HFFc6 (cell line): ENCODE data around the gene TMPRSS4. TPM values are rescaled to one million over a fixed set of nuclear protein-coding genes. Genes with fewer than 3 reads are reported as not detected.

Experiments
- DNase-seq: peaks from one replicate; pipeline ENCODE4 v3.0.0-alpha.2; 2018
- H3K27ac Mint-ChIP-seq: 2 replicates; pipeline ENCODE4 v1.8.0; 2020; ENCODE audit warnings: mild to moderate bottlenecking, mixed read lengths
- H3K27me3 Mint-ChIP-seq: 2 replicates; pipeline ENCODE4 v1.8.0; 2021; ENCODE audit warnings: mild to moderate bottlenecking, moderate library complexity, mixed read lengths; ENCODE audit not compliant: insufficient read depth
- H3K36me3 Mint-ChIP-seq: 2 replicates; pipeline ENCODE4 v1.8.0; 2021; ENCODE audit warnings: low read depth, mixed read lengths
- H3K4me1 Mint-ChIP-seq: 2 replicates; pipeline ENCODE4 v1.8.0; 2020; ENCODE audit warnings: low read depth, mixed read lengths
- H3K4me3 Mint-ChIP-seq: 2 replicates; pipeline ENCODE4 v1.8.0; 2020; ENCODE audit warnings: mild to moderate bottlenecking, moderate library complexity, mixed read lengths
- H3K9me3 Mint-ChIP-seq: 2 replicates; pipeline ENCODE4 v1.8.0; 2020; ENCODE audit warnings: mild to moderate bottlenecking, mixed read lengths
- total RNA-seq, 6 experiments: library from RNA; stranded (reverse); fragmentation: NEBNext Ultra II Directional; extraction: Animal tissue kit (Norgen Biotek cat#: 25700); gene quantifications; 2 replicates in 1 of 6; 3 replicates in 5 of 6; pipeline ENCODE4 v1.2.3, GENCODE V29; 2021
- TF ChIP-seq, protein P1 (sequence below): fragments of 200-600 bp; sonication (generic); IDR thresholded peaks from 2 replicates; pipeline ENCODE4 v1.5.0; 2021; ENCODE audit warnings: antibody characterized with exemption, mild to moderate bottlenecking

The TMPRSS4 gene
- total RNA-seq, 6 experiments from 2014 or later: not detected

DNA sequence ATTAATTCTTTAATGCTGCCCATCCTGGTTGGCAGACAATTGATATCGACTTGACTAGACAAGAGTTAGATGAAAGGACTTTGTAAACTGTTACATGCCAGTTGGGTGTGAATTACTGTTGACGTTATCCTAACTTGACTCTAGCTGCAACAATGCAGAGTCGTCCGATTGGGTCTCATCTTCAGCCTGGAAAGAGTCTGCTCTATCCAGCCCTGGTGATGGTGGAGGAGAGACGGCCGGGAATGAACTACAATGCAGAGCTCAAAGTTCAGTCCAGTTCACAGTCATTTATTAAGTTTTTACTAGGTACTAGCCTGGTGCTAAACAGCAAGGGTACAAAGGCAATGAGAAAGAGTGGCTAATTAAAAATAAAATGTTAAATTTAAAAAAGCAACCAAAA is 14.8 kb downstream of the TMPRSS4 start:
- Mint-ChIP-seq H3K4me1 (no peaks in the 10 kb centered on the region), H3K4me3 (no peak overlapping the region), H3K27me3 (peaks cover 30% of the 10 kb centered on the region), H3K27ac (no peak overlapping the region), H3K9me3 (peaks cover 23% of the 10 kb centered on the region), H3K36me3 (peaks cover 7% of the 10 kb centered on the region; the same call in 1 of the 2 replicates)
- TF ChIP-seq, protein P1, sequence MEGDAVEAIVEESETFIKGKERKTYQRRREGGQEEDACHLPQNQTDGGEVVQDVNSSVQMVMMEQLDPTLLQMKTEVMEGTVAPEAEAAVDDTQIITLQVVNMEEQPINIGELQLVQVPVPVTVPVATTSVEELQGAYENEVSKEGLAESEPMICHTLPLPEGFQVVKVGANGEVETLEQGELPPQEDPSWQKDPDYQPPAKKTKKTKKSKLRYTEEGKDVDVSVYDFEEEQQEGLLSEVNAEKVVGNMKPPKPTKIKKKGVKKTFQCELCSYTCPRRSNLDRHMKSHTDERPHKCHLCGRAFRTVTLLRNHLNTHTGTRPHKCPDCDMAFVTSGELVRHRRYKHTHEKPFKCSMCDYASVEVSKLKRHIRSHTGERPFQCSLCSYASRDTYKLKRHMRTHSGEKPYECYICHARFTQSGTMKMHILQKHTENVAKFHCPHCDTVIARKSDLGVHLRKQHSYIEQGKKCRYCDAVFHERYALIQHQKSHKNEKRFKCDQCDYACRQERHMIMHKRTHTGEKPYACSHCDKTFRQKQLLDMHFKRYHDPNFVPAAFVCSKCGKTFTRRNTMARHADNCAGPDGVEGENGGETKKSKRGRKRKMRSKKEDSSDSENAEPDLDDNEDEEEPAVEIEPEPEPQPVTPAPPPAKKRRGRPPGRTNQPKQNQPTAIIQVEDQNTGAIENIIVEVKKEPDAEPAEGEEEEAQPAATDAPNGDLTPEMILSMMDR: no peak
- DNase-seq: no peak

DNA sequence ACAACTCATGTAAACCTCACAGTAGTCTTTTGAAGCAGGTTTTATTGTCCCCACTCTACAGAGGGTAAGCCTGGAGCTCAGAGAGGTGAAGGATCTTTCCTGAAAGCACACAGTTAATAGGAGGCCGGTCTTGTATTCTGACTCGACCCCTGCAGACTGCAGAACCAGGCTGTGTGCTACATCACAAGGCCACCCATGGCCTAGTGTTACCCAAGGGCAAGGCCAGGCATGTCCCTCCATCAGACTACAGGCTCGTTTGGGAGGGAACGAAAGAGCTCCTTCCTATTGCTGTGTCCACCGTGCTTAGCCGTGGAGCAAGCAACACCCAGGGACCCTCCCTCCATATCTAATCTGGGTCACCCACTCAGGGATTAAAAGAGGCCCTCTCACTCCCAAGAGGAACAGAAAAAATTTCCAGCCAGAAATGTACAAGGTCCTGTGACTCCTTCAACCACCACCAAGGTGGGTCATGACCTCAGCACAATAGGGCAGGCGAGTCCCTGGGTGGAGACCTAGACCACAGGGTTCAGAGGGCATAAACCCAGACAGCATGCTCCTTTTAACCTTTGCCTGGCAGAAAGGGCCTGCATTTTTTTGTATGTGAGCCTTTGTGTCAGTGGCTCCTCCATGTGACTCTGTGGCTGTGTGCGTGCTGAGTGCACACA is 16.2 kb downstream of the TMPRSS4 start:
- Mint-ChIP-seq H3K4me1 (no peaks in the 10 kb centered on the region), H3K9me3 (peaks cover 11% of the 10 kb centered on the region), H3K4me3 (no peak overlapping the region), H3K27ac (no peak overlapping the region), H3K36me3 (no peaks in the 10 kb centered on the region; the same call in 1 of the 2 replicates), H3K27me3 (peaks cover 31% of the 10 kb centered on the region)
- TF ChIP-seq, protein P1: no peak
- no peak for DNase-seq

DNA sequence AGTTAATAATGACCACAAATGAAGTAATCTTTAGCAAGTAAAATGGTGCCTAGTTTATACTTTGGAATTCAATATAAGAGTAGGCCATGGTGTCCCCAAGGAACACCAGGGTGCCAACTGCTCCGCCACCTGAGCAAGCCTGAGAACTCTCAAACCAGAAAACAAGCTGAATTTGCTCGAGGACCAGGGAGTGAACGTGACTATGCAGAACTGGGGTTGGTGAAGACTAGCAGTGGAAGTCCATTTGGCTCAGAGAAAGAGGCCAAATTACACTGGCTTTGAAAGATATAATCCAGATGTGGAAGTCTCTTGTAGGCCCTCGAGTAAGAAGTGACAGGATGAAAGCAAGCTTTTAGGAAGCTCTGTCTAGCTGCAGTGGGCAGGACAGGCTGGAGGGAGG is 18.6 kb downstream of the TMPRSS4 start:
- H3K36me3 Mint-ChIP-seq: no peaks in the 10 kb centered on the region
- H3K4me1 Mint-ChIP-seq: no peaks in the 10 kb centered on the region

DNA sequence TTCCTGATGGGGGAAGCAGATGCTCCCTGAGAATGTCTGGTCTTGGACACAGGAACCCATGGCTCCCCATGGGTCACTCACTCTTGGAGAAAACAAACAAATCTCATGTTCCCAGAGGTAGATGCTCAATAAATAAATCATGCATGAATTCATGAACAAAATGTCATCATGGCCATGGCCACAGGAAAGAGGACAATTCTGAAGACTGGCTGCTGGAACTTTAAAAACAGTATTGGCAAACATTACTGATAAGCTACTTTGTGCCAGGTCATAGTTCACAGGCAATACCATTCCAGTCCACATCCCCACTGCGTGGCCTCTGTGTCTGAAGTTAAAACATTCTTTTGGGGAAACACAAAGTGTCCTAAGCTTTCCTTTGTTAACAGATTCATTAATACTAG is 19.1 kb downstream of the TMPRSS4 start:
- DNase-seq: no peak
- no peaks in the 10 kb centered on the region for H3K4me1 Mint-ChIP-seq
- TF ChIP-seq, protein P1: no peak
- H3K27ac Mint-ChIP-seq: no peak overlapping the region
- H3K27me3 Mint-ChIP-seq: peaks cover 40% of the 10 kb centered on the region
- H3K4me3 Mint-ChIP-seq: no peak overlapping the region
- no peaks in the 10 kb centered on the region for H3K36me3 Mint-ChIP-seq
- H3K9me3 Mint-ChIP-seq: no peaks in the 10 kb centered on the region

More for the DNA sequence above, 18.6 kb downstream of the TMPRSS4 start:
- H3K9me3 Mint-ChIP-seq: no peaks in the 10 kb centered on the region
- DNase-seq: no peak
- peaks cover 37% of the 10 kb centered on the region for H3K27me3 Mint-ChIP-seq
- H3K27ac Mint-ChIP-seq: no peak overlapping the region
- H3K4me3 Mint-ChIP-seq: no peak overlapping the region
- TF ChIP-seq, protein P1: no peak

DNA sequence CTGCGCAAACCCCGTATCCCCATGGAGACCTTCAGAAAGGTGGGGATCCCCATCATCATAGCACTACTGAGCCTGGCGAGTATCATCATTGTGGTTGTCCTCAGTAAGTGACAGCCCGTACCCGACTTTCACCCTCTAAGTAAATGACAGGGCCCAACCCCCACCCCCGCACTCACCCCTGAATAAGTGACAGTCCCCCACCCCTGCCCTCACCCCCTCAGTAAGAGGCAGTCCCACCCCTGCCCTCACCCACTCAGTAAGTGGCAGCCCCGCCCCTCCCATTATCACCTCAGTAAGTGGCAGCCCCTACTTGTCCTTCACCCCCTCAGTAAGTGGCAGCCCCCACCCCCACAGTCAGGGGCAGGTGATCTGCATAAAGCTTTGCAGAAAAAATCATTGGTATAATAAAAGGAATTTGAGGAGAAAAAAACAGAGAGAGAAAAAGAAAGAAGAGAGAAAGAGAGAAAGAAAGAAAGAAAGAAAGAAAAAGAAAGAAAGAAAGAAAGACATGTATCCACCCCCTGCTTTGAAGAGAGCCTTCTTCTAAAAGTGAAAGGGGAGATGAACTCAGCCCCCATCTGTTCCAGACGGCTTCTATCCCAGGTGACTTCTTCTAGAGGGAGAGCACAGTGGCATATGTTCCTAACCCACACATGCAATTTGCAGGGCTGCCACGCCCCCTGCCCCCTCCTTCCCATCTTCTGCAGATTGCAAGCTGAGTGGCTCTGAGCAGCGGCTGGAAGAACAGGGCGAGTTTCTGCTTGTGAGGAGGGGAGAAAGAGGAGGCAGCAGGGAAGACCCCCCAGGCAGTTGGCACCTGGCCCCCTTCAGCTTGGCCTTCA is 22.3 kb downstream of the TMPRSS4 start:
- no peaks in the 10 kb centered on the region for H3K4me1 Mint-ChIP-seq
- H3K9me3 Mint-ChIP-seq: no peaks in the 10 kb centered on the region
- TF ChIP-seq, protein P1: no peak
- no peaks in the 10 kb centered on the region for H3K36me3 Mint-ChIP-seq
- H3K4me3 Mint-ChIP-seq: no peak overlapping the region
- no peak overlapping the region for H3K27ac Mint-ChIP-seq
- H3K27me3 Mint-ChIP-seq: peaks cover 43% of the 10 kb centered on the region
- DNase-seq: no peak
